ENCODE results near the gene TPP2. TPM values are rescaled to one million over a fixed set of nuclear protein-coding genes. Genes with fewer than 3 reads are reported as not detected.

Gene TPP2
- total and polyA plus RNA-seq, 9 of the 15 experiments (the other 6 are each of a cell fraction or from before 2014, with no cell fraction given), result 18.8 to 87.7 (median 55.9) TPM

DNA sequence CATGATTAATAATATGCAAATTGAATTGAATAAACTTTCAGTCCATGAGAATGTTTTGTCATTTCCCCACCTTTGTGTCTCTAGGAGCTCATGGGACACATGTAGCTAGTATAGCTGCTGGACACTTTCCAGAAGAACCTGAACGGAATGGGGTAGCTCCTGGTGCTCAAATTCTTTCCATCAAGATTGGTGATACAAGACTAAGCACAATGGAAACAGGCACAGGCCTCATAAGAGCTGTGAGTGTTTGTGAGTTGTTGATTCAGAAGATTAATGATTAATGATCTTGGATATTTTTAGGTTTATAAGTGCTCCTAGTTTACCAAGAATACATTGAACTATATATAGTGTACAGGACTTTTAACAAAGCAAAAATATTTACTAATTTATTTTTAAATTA lies 30.1 kb downstream of the TPP2 start (continued):
- TF ChIP-seq, protein P1, sequence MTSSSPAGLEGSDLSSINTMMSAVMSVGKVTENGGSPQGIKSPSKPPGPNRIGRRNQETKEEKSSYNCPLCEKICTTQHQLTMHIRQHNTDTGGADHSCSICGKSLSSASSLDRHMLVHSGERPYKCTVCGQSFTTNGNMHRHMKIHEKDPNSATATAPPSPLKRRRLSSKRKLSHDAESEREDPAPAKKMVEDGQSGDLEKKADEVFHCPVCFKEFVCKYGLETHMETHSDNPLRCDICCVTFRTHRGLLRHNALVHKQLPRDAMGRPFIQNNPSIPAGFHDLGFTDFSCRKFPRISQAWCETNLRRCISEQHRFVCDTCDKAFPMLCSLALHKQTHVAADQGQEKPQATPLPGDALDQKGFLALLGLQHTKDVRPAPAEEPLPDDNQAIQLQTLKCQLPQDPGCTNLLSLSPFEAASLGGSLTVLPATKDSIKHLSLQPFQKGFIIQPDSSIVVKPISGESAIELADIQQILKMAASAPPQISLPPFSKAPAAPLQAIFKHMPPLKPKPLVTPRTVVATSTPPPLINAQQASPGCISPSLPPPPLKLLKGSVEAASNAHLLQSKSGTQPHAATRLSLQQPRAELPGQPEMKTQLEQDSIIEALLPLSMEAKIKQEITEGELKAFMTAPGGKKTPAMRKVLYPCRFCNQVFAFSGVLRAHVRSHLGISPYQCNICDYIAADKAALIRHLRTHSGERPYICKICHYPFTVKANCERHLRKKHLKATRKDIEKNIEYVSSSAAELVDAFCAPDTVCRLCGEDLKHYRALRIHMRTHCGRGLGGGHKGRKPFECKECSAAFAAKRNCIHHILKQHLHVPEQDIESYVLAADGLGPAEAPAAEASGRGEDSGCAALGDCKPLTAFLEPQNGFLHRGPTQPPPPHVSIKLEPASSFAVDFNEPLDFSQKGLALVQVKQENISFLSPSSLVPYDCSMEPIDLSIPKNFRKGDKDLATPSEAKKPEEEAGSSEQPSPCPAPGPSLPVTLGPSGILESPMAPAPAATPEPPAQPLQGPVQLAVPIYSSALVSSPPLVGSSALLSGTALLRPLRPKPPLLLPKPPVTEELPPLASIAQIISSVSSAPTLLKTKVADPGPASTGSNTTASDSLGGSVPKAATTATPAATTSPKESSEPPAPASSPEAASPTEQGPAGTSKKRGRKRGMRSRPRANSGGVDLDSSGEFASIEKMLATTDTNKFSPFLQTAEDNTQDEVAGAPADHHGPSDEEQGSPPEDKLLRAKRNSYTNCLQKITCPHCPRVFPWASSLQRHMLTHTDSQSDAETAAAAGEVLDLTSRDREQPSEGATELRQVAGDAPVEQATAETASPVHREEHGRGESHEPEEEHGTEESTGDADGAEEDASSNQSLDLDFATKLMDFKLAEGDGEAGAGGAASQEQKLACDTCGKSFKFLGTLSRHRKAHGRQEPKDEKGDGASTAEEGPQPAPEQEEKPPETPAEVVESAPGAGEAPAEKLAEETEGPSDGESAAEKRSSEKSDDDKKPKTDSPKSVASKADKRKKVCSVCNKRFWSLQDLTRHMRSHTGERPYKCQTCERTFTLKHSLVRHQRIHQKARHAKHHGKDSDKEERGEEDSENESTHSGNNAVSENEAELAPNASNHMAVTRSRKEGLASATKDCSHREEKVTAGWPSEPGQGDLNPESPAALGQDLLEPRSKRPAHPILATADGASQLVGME (CRISPR knock-in tag; IDR thresholded peaks at IDR 0.05), result no peak
- TF ChIP-seq CCNT2 (IDR thresholded peaks at IDR 0.05; ENCODE audit: borderline replicate concordance, extremely low read depth, insufficient read length, low read depth, low read length) (no peak), PTRF (tag; IDR thresholded peaks at IDR 0.05) (no peak), GATAD2B (IDR thresholded peaks at IDR 0.05; ENCODE audit: borderline replicate concordance) (no peak), XRCC3 (IDR thresholded peaks at IDR 0.05) (no peak), HNRNPK (IDR thresholded peaks at IDR 0.05; ENCODE audit: low read depth, low read length, poor library complexity, severe bottlenecking) (no peak)
- TF ChIP-seq, protein P2, sequence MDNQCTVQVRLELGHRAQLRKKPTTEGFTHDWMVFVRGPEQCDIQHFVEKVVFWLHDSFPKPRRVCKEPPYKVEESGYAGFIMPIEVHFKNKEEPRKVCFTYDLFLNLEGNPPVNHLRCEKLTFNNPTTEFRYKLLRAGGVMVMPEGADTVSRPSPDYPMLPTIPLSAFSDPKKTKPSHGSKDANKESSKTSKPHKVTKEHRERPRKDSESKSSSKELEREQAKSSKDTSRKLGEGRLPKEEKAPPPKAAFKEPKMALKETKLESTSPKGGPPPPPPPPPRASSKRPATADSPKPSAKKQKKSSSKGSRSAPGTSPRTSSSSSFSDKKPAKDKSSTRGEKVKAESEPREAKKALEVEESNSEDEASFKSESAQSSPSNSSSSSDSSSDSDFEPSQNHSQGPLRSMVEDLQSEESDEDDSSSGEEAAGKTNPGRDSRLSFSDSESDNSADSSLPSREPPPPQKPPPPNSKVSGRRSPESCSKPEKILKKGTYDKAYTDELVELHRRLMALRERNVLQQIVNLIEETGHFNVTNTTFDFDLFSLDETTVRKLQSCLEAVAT (IDR thresholded peaks at IDR 0.05), result no peak
- TF ChIP-seq, protein P3, sequence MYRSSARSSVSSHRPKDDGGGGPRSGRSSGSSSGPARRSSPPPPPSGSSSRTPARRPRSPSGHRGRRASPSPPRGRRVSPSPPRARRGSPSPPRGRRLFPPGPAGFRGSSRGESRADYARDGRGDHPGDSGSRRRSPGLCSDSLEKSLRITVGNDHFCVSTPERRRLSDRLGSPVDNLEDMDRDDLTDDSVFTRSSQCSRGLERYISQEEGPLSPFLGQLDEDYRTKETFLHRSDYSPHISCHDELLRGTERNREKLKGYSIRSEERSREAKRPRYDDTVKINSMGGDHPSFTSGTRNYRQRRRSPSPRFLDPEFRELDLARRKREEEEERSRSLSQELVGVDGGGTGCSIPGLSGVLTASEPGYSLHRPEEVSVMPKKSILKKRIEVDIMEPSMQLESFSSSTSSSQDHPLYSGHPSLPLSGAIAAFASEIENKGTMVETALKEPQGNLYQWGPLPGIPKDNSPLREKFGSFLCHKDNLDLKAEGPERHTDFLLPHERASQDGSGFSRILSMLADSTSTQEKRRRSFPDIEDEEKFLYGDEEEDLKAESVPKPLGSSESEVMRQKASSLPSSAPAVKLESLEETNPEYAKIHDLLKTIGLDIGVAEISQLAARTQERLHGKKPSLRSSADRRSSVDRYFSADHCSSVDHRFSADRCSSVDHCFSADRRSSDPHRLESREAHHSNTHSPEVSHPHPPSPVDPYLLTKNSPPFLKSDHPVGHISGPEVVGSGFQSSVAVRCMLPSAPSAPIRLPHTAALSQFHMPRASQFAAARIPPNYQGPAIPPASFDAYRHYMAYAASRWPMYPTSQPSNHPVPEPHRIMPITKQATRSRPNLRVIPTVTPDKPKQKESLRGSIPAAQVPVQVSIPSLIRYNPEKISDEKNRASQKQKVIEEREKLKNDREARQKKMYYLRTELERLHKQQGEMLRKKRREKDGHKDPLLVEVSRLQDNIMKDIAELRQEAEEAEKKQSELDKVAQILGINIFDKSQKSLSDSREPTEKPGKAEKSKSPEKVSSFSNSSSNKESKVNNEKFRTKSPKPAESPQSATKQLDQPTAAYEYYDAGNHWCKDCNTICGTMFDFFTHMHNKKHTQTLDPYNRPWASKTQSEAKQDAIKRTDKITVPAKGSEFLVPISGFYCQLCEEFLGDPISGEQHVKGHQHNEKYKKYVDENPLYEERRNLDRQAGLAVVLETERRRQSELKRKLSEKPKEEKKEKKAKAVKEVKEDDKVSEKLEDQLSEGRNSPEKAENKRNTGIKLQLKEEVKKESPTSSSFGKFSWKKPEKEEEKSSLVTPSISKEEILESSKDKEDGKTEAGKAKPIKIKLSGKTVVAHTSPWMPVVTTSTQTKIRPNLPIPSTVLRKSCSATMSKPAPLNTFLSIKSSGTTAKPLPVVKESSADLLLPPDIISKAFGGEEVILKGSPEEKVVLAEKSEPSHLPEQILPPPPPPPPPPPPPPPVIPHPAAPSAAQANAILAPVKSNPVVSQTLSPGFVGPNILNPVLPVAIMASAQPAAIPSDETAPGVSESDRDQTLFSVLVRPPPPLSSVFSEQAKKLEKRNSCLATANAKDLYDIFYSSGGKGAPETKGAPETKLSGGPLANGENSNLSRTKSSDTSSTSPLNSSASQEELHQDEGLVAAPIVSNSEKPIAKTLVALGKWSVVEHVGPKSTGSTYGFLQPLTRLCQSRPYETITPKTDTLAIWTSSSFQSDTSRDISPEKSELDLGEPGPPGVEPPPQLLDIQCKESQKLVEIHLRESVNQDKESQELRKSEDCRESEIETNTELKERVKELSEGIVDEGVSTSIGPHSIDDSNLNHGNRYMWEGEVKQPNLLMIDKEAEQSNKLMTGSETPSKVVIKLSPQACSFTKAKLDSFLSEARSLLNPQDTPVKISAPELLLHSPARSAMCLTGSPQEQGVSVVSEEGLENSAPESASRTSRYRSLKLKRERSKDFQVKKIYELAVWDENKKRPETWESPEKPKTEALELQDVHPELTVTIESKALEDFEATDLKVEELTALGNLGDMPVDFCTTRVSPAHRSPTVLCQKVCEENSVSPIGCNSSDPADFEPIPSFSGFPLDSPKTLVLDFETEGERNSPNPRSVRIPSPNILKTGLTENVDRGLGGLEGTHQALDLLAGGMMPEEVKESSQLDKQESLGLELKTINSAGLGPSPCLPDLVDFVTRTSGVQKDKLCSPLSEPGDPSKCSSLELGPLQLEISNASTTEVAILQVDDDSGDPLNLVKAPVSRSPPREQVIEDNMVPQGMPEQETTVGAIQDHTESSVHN (IDR thresholded peaks at IDR 0.05; ENCODE audit: borderline replicate concordance in 1 of 2, low read depth in 1 of 2), result no peak

All from K562 (cell line).